ENCODE data around the gene SHISA7.

DNA sequence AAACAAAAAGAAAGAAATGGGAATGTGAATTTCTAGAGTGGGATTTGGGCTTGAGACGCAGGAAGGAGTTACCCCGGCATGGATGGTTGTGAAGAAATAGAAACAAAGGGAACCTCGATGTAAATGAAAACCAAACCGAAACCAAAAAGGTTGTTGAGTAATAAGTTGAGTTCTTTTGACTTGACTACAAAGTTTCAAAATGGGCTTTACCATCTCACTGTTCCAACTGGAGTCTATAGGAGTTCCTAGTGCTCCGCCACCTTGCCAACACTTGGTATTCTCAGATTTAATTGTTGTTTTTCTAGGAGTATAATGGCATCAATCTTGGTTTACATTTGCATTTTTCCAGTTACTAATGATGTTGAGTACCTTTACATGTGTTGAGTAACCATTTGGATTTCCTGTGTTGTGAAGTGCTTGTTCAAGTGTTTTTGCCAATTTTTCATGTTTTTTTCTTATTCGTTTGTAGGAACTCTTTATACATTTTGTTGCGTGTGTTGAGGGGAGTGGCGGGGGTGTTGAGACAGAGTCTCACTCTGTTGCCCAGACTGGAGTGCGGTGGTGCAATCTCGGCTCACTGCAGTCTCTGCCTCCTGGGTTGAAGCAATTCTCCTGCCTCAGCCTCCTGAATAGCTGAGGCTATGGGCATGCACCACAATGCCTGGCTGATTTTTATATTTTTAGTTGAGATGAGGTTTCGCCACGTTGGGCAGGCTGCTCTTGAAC lies 44.7 kb downstream of the SHISA7 start:
- TF ChIP-seq, protein P1, sequence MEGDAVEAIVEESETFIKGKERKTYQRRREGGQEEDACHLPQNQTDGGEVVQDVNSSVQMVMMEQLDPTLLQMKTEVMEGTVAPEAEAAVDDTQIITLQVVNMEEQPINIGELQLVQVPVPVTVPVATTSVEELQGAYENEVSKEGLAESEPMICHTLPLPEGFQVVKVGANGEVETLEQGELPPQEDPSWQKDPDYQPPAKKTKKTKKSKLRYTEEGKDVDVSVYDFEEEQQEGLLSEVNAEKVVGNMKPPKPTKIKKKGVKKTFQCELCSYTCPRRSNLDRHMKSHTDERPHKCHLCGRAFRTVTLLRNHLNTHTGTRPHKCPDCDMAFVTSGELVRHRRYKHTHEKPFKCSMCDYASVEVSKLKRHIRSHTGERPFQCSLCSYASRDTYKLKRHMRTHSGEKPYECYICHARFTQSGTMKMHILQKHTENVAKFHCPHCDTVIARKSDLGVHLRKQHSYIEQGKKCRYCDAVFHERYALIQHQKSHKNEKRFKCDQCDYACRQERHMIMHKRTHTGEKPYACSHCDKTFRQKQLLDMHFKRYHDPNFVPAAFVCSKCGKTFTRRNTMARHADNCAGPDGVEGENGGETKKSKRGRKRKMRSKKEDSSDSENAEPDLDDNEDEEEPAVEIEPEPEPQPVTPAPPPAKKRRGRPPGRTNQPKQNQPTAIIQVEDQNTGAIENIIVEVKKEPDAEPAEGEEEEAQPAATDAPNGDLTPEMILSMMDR (conservative IDR thresholded peaks at IDR 0.05; ENCODE audit: low read depth, low read length), result no peak
- TF ChIP-seq POLR2A (IDR thresholded peaks at IDR 0.05; ENCODE audit: low read depth, low read length), result no peak; the same call in 1 of the 2 replicates
- TF ChIP-seq SMC3 (IDR thresholded peaks at IDR 0.05; ENCODE audit: low read depth, low read length), result no peak

Measured in IMR-90 (cell line).